Measurements from ENCODE around the gene CEACAM19.

CEACAM19 gene

GRCh38 chr19:44692379-44692721, 21.1 kb downstream of the CEACAM19 start:
- DNase-seq (ENCODE audit: low read depth): no peak
- no peak overlapping the region for H3K4me3 ChIP-seq (ENCODE audit: control insufficient read depth, low read depth, low read length)
- TF ChIP-seq CTCF (conservative IDR thresholded peaks at IDR 0.05; ENCODE audit: control insufficient read depth, insufficient read depth, low read depth, low read length): no peak

GRCh38 chr19:44694184-44694579, 22.9 kb downstream of the CEACAM19 start:
- peak; percentile 40 for TF ChIP-seq CTCF (conservative IDR thresholded peaks at IDR 0.05; ENCODE audit: control insufficient read depth, insufficient read depth, low read depth, low read length)
- no peak for DNase-seq (ENCODE audit: low read depth)
- H3K4me3 ChIP-seq (ENCODE audit: control insufficient read depth, low read depth, low read length): no peak overlapping the region

GRCh38 chr19:44696939-44697669, 25.8 kb downstream of the CEACAM19 start:
- DNase-seq (ENCODE audit: low read depth): no peak
- TF ChIP-seq CTCF (conservative IDR thresholded peaks at IDR 0.05; ENCODE audit: control insufficient read depth, insufficient read depth, low read depth, low read length): no peak
- H3K4me3 ChIP-seq (ENCODE audit: control insufficient read depth, low read depth, low read length): no peak overlapping the region

- H3K4me3 ChIP-seq (ENCODE audit: control insufficient read depth, low read depth, low read length): no peak overlapping the region
- no peak for DNase-seq (ENCODE audit: low read depth)
- no peak for TF ChIP-seq CTCF (conservative IDR thresholded peaks at IDR 0.05; ENCODE audit: control insufficient read depth, insufficient read depth, low read depth, low read length)
Observed at GRCh38 chr19:44697670-44698034, 26.4 kb downstream of the CEACAM19 start.

GRCh38 chr19:44698492-44699201, 27.4 kb downstream of the CEACAM19 start, which contains the start of gene CEACAM16:
Gene CEACAM16 (plus strand): TSS chr19:44699151. CDS start chr19:44701457, 2,306 bp downstream.
- H3K4me3 ChIP-seq (ENCODE audit: control insufficient read depth, low read depth, low read length): no peak within 1 kb of the TSS
- DNase-seq (ENCODE audit: low read depth): no peak
- TF ChIP-seq CTCF (conservative IDR thresholded peaks at IDR 0.05; ENCODE audit: control insufficient read depth, insufficient read depth, low read depth, low read length): no peak

- no peak overlapping the region for H3K4me3 ChIP-seq (ENCODE audit: control insufficient read depth, low read depth, low read length)
- DNase-seq (ENCODE audit: low read depth): no peak
- no peak for TF ChIP-seq CTCF (conservative IDR thresholded peaks at IDR 0.05; ENCODE audit: control insufficient read depth, insufficient read depth, low read depth, low read length)
Observed at GRCh38 chr19:44700547-44700946, 29.3 kb downstream of the CEACAM19 start.
